ENCODE measurements around the gene FBXO40. TPM values are rescaled to one million over a fixed set of nuclear protein-coding genes. Genes with fewer than 3 reads are reported as not detected.

FBXO40 gene
- total and polyA plus RNA-seq, 4 donors = 0.05 to 0.08 TPM; not detected in 2

DNA sequence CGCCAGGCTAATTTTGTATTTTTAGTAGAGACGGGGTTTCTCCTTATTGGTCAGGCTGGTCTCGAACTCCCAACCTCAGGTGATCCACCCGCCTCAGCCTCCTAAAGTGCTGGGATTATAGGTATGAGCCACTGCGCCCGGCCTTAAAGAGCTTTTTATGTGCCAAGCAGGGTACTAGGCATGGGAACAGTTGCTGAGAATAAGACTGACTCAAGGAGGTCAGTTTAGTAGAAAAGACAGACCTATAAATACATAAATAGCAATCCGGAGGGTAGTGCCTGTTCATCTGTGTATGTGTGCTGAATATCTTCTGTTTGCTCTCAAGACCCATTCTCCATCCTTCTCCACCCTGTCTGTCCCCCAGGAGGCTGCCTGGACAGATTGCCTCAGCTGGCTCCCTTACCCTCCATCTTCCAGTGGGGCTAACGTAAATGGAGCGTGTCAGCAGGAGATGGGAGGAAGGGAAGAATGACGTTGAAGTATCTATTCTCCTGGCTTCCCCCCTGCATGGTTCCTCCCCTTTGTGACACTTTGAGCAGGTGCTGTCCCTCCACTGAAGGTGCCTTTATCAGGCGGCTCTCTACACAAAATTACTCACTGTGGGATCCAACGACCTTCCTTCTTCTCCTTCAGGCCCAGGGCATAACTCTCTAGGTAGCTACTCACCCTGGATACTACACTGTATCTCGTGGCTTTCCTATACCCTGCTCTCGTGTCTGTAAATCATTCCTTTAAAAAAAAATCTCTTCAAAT is 31.1 kb downstream of the FBXO40 start:
- H3K4me1 ChIP-seq (ENCODE audit: control insufficient read depth in 4 of 4, insufficient read depth in 4 of 4, low read length in 3 of 4) = peaks cover 0 to 4% (median 0%) of the 10 kb centered on the region in 4 donors
- no peaks in the 10 kb centered on the region for H3K36me3 ChIP-seq (ENCODE audit: control insufficient read depth in 4 of 4, insufficient read depth in 3 of 4, low read depth in 1 of 4, low read length in 3 of 4)
- no peak for DNase-seq (ENCODE audit: low spot score)
- 85% methylated on average over 14 of the region's 14 CpGs for WGBS
- H3K9me3 ChIP-seq (ENCODE audit: control insufficient read depth in 4 of 4, low read length in 3 of 4) = no peaks in the 10 kb centered on the region
- TF ChIP-seq SP1 (IDR thresholded peaks at IDR 0.05) (no peak), HNF4A (conservative IDR thresholded peaks at IDR 0.05) (no peak), GABPA (IDR thresholded peaks at IDR 0.05 in 1 of 2, conservative IDR thresholded peaks at IDR 0.05 in 1 of 2) (no peak), RAD21 (IDR thresholded peaks at IDR 0.05) (no peak)
- TF ChIP-seq, protein P1, sequence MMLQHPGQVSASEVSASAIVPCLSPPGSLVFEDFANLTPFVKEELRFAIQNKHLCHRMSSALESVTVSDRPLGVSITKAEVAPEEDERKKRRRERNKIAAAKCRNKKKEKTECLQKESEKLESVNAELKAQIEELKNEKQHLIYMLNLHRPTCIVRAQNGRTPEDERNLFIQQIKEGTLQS (IDR thresholded peaks at IDR 0.05) = no peak
- no peaks in the 10 kb centered on the region for H3K27me3 ChIP-seq (ENCODE audit: control insufficient read depth in 4 of 4, insufficient read depth in 4 of 4, low read length in 3 of 4)
- no peak overlapping the region for H3K9ac ChIP-seq (ENCODE audit: low read depth in 1 of 2, low read length in 2 of 2)
- no peak overlapping the region for H3K27ac ChIP-seq (ENCODE audit: low read depth in 1 of 2, low read length in 2 of 2)
- no peak overlapping the region for H3K4me3 ChIP-seq (ENCODE audit: low read depth in 1 of 3, low read length in 3 of 3)

DNA sequence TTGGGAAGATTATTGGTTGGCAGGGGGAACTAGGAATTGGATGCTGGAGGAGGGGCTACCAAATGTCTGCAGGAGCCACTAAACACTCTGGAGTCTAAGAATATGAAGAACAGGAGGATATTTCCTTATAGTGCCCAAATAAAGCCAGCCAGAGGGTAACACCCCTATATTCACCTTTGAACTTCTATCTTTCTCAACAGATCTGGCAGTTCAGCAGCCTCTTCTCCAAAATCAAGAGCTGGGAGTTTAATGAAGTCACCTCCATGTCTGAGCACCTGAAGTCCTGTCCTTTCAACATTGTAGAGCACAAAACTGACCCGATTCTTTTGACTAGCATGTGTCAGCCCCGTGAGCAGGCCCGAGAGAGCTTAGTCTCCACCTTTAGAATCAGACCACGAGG is 33.3 kb downstream of the FBXO40 start:
- H3K4me3 ChIP-seq (ENCODE audit: low read depth in 1 of 3, low read length in 3 of 3) = no peak overlapping the region
- peaks cover 0 to 4% (median 0%) of the 10 kb centered on the region in 4 donors for H3K4me1 ChIP-seq (ENCODE audit: control insufficient read depth in 4 of 4, insufficient read depth in 4 of 4, low read length in 3 of 4)
- TF ChIP-seq NR2F2 (IDR thresholded peaks at IDR 0.05) (no peak), SP1 (IDR thresholded peaks at IDR 0.05) (no peak)
- TF ChIP-seq, protein P2, sequence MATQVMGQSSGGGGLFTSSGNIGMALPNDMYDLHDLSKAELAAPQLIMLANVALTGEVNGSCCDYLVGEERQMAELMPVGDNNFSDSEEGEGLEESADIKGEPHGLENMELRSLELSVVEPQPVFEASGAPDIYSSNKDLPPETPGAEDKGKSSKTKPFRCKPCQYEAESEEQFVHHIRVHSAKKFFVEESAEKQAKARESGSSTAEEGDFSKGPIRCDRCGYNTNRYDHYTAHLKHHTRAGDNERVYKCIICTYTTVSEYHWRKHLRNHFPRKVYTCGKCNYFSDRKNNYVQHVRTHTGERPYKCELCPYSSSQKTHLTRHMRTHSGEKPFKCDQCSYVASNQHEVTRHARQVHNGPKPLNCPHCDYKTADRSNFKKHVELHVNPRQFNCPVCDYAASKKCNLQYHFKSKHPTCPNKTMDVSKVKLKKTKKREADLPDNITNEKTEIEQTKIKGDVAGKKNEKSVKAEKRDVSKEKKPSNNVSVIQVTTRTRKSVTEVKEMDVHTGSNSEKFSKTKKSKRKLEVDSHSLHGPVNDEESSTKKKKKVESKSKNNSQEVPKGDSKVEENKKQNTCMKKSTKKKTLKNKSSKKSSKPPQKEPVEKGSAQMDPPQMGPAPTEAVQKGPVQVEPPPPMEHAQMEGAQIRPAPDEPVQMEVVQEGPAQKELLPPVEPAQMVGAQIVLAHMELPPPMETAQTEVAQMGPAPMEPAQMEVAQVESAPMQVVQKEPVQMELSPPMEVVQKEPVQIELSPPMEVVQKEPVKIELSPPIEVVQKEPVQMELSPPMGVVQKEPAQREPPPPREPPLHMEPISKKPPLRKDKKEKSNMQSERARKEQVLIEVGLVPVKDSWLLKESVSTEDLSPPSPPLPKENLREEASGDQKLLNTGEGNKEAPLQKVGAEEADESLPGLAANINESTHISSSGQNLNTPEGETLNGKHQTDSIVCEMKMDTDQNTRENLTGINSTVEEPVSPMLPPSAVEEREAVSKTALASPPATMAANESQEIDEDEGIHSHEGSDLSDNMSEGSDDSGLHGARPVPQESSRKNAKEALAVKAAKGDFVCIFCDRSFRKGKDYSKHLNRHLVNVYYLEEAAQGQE (IDR thresholded peaks at IDR 0.05) = no peak
- no peak overlapping the region for H3K27ac ChIP-seq (ENCODE audit: low read depth in 1 of 2, low read length in 2 of 2)
- H3K27me3 ChIP-seq (ENCODE audit: control insufficient read depth in 4 of 4, insufficient read depth in 4 of 4, low read length in 3 of 4) = no peaks in the 10 kb centered on the region
- H3K36me3 ChIP-seq (ENCODE audit: control insufficient read depth in 4 of 4, insufficient read depth in 3 of 4, low read depth in 1 of 4, low read length in 3 of 4) = peaks cover 0 to 3% (median 2%) of the 10 kb centered on the region in 4 donors
- DNase-seq (ENCODE audit: low spot score) = no peak
- no peaks in the 10 kb centered on the region for H3K9me3 ChIP-seq (ENCODE audit: control insufficient read depth in 4 of 4, low read length in 3 of 4)
- no peak overlapping the region for H3K9ac ChIP-seq (ENCODE audit: low read depth in 1 of 2, low read length in 2 of 2)
- 93% methylated on average over 4 of the region's 4 CpGs for WGBS

DNA sequence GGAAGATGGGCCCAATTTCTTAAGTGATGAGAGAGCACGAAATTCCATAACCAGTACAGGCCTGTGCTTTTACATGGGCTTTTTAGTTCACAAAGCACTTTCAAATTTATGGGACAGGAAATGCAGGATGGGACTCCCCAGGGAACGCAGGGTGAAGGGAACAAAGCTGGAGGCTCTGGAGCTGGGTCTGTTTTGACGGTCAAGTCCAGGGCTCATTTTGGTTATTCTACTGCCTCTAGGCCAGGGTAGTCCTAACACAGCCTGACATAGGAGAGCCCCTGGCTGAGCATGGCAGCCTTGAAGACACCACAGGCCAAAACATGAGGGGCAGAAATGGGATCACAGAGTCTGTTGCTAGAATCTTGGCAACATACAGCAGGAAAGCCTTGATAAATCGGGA is 34.0 kb downstream of the FBXO40 start:
- Histone ChIP-seq H3K27ac (ENCODE audit: low read depth in 1 of 2, low read length in 2 of 2) (no peak overlapping the region), H3K9me3 (ENCODE audit: control insufficient read depth in 4 of 4, low read length in 3 of 4) (no peaks in the 10 kb centered on the region), H3K27me3 (ENCODE audit: control insufficient read depth in 4 of 4, insufficient read depth in 4 of 4, low read length in 3 of 4) (no peaks in the 10 kb centered on the region), H3K4me1 (ENCODE audit: control insufficient read depth in 4 of 4, insufficient read depth in 4 of 4, low read length in 3 of 4) (peaks cover 0 to 4% (median 0%) of the 10 kb centered on the region in 4 donors), H3K4me3 (ENCODE audit: low read depth in 1 of 3, low read length in 3 of 3) (no peak overlapping the region), H3K36me3 (ENCODE audit: control insufficient read depth in 4 of 4, insufficient read depth in 3 of 4, low read depth in 1 of 4, low read length in 3 of 4) (peaks cover 0 to 10% (median 6%) of the 10 kb centered on the region in 4 donors), H3K9ac (ENCODE audit: low read depth in 1 of 2, low read length in 2 of 2) (no peak overlapping the region)
- 96% methylated on average over 4 of the region's 4 CpGs for WGBS
- DNase-seq (ENCODE audit: low spot score) = no peak
- TF ChIP-seq GABPA (IDR thresholded peaks at IDR 0.05 in 1 of 2, conservative IDR thresholded peaks at IDR 0.05 in 1 of 2) (no peak), JUND (IDR thresholded peaks at IDR 0.05) (no peak), SP1 (IDR thresholded peaks at IDR 0.05) (no peak), RXRA (IDR thresholded peaks at IDR 0.05) (no peak), TAF1 (conservative IDR thresholded peaks at IDR 0.05) (no peak), RAD21 (IDR thresholded peaks at IDR 0.05) (no peak), YY1 (IDR thresholded peaks at IDR 0.05) (no peak)
- TF ChIP-seq, protein P3, sequence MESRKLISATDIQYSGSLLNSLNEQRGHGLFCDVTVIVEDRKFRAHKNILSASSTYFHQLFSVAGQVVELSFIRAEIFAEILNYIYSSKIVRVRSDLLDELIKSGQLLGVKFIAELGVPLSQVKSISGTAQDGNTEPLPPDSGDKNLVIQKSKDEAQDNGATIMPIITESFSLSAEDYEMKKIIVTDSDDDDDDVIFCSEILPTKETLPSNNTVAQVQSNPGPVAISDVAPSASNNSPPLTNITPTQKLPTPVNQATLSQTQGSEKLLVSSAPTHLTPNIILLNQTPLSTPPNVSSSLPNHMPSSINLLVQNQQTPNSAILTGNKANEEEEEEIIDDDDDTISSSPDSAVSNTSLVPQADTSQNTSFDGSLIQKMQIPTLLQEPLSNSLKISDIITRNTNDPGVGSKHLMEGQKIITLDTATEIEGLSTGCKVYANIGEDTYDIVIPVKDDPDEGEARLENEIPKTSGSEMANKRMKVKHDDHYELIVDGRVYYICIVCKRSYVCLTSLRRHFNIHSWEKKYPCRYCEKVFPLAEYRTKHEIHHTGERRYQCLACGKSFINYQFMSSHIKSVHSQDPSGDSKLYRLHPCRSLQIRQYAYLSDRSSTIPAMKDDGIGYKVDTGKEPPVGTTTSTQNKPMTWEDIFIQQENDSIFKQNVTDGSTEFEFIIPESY (IDR thresholded peaks at IDR 0.05) = no peak
- TF ChIP-seq, protein P4, sequence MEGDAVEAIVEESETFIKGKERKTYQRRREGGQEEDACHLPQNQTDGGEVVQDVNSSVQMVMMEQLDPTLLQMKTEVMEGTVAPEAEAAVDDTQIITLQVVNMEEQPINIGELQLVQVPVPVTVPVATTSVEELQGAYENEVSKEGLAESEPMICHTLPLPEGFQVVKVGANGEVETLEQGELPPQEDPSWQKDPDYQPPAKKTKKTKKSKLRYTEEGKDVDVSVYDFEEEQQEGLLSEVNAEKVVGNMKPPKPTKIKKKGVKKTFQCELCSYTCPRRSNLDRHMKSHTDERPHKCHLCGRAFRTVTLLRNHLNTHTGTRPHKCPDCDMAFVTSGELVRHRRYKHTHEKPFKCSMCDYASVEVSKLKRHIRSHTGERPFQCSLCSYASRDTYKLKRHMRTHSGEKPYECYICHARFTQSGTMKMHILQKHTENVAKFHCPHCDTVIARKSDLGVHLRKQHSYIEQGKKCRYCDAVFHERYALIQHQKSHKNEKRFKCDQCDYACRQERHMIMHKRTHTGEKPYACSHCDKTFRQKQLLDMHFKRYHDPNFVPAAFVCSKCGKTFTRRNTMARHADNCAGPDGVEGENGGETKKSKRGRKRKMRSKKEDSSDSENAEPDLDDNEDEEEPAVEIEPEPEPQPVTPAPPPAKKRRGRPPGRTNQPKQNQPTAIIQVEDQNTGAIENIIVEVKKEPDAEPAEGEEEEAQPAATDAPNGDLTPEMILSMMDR (IDR thresholded peaks at IDR 0.05; ENCODE audit: low read depth, low read length, missing input control) = no peak
